ENCODE measurements around the gene TRAPPC6A. TPM values are rescaled to one million over a fixed set of nuclear protein-coding genes. Genes with fewer than 3 reads are reported as not detected.

The TRAPPC6A gene
- total RNA-seq, 1 donor from 2014 or later, result 18.4 TPM

GRCh38 chr19:45136507-45137178, 41.4 kb downstream of the TRAPPC6A start:
- intact Hi-C loops (cut with micrococcal nuclease), result no loop called here
- H3K27ac Mint-ChIP-seq, result no peak overlapping the region

GRCh38 chr19:45135176-45135885, 42.7 kb downstream of the TRAPPC6A start:
- H3K4me1 Mint-ChIP-seq (ENCODE audit: low read depth), result no peaks in the 10 kb centered on the region
- no peaks in the 10 kb centered on the region for H3K27me3 Mint-ChIP-seq (ENCODE audit: insufficient read depth)
- no peaks in the 10 kb centered on the region for H3K36me3 Mint-ChIP-seq (ENCODE audit: low read depth)
- no peaks in the 10 kb centered on the region for H3K9me3 Mint-ChIP-seq
- H3K27ac Mint-ChIP-seq, result no peak overlapping the region
- no peak overlapping the region for H3K4me3 Mint-ChIP-seq
- intact Hi-C loops (cut with micrococcal nuclease), result no loop called here
- no peak for DNase-seq (ENCODE audit: low spot score)

More at GRCh38 chr19:45136507-45137178, 41.4 kb downstream of the TRAPPC6A start:
- no peak for DNase-seq (ENCODE audit: low spot score)
- Mint-ChIP-seq H3K4me1 (ENCODE audit: low read depth) (no peaks in the 10 kb centered on the region), H3K36me3 (ENCODE audit: low read depth) (no peaks in the 10 kb centered on the region), H3K9me3 (no peaks in the 10 kb centered on the region), H3K4me3 (no peak overlapping the region), H3K27me3 (ENCODE audit: insufficient read depth) (no peaks in the 10 kb centered on the region)

- no peak for DNase-seq (ENCODE audit: low spot score)
- Mint-ChIP-seq H3K27me3 (ENCODE audit: insufficient read depth) (no peaks in the 10 kb centered on the region), H3K4me1 (ENCODE audit: low read depth) (no peaks in the 10 kb centered on the region), H3K36me3 (ENCODE audit: low read depth) (no peaks in the 10 kb centered on the region), H3K4me3 (no peak overlapping the region), H3K9me3 (no peaks in the 10 kb centered on the region), H3K27ac (no peak overlapping the region)
- intact Hi-C loops (cut with micrococcal nuclease), result no loop called here
Measured at GRCh38 chr19:45133661-45134060, 44.4 kb downstream of the TRAPPC6A start.

GRCh38 chr19:45130888-45131615, 47.0 kb downstream of the TRAPPC6A start:
- Mint-ChIP-seq H3K27me3 (ENCODE audit: insufficient read depth) (no peaks in the 10 kb centered on the region), H3K36me3 (ENCODE audit: low read depth) (no peaks in the 10 kb centered on the region), H3K4me3 (no peak overlapping the region), H3K9me3 (no peaks in the 10 kb centered on the region), H3K27ac (no peak overlapping the region), H3K4me1 (ENCODE audit: low read depth) (no peaks in the 10 kb centered on the region)
- DNase-seq (ENCODE audit: low spot score), result no peak
- intact Hi-C loops (cut with micrococcal nuclease), result no loop called here

GRCh38 chr19:45130236-45130635, 47.8 kb downstream of the TRAPPC6A start:
- Mint-ChIP-seq H3K4me3 (no peak overlapping the region), H3K27me3 (ENCODE audit: insufficient read depth) (no peaks in the 10 kb centered on the region), H3K27ac (no peak overlapping the region), H3K9me3 (no peaks in the 10 kb centered on the region), H3K4me1 (ENCODE audit: low read depth) (no peaks in the 10 kb centered on the region), H3K36me3 (ENCODE audit: low read depth) (no peaks in the 10 kb centered on the region)
- intact Hi-C loops (cut with micrococcal nuclease), result no loop called here
- DNase-seq (ENCODE audit: low spot score), result no peak

GRCh38 chr19:45128806-45129205, 49.2 kb downstream of the TRAPPC6A start:
- Mint-ChIP-seq H3K4me3 (no peak overlapping the region), H3K4me1 (ENCODE audit: low read depth) (no peaks in the 10 kb centered on the region), H3K27ac (no peak overlapping the region), H3K27me3 (ENCODE audit: insufficient read depth) (no peaks in the 10 kb centered on the region), H3K9me3 (no peaks in the 10 kb centered on the region), H3K36me3 (ENCODE audit: low read depth) (no peaks in the 10 kb centered on the region)
- no peak for DNase-seq (ENCODE audit: low spot score)
- intact Hi-C loops (cut with micrococcal nuclease), result no loop called here

- Mint-ChIP-seq H3K4me1 (ENCODE audit: low read depth) (no peaks in the 10 kb centered on the region), H3K4me3 (no peak overlapping the region), H3K27me3 (ENCODE audit: insufficient read depth) (no peaks in the 10 kb centered on the region), H3K9me3 (no peaks in the 10 kb centered on the region), H3K36me3 (ENCODE audit: low read depth) (no peaks in the 10 kb centered on the region), H3K27ac (no peak overlapping the region)
- no peak for DNase-seq (ENCODE audit: low spot score)
- intact Hi-C loops (cut with micrococcal nuclease), result no loop called here
Measured at GRCh38 chr19:45128146-45128545, 49.9 kb downstream of the TRAPPC6A start.

GRCh38 chr19:45126654-45127053, 51.4 kb downstream of the TRAPPC6A start:
- DNase-seq (ENCODE audit: low spot score), result no peak
- Mint-ChIP-seq H3K36me3 (ENCODE audit: low read depth) (no peaks in the 10 kb centered on the region), H3K4me3 (no peak overlapping the region), H3K27me3 (ENCODE audit: insufficient read depth) (no peaks in the 10 kb centered on the region), H3K27ac (no peak overlapping the region), H3K4me1 (ENCODE audit: low read depth) (peaks cover 5% of the 10 kb centered on the region), H3K9me3 (no peaks in the 10 kb centered on the region)
- intact Hi-C loops (cut with micrococcal nuclease), result loop anchor here (1.0 kb wide), 1 partner anchor 33 kb away; the partner anchor contains the start of gene PPP1R37

- peaks cover 11% of the 10 kb centered on the region for H3K4me1 Mint-ChIP-seq (ENCODE audit: low read depth)
- intact Hi-C loops (cut with micrococcal nuclease), result loop anchor here (1.0 kb wide), 1 partner anchor 33 kb away; the partner anchor contains the start of gene PPP1R37
- no peak overlapping the region for H3K4me3 Mint-ChIP-seq
- no peaks in the 10 kb centered on the region for H3K27me3 Mint-ChIP-seq (ENCODE audit: insufficient read depth)
- H3K9me3 Mint-ChIP-seq, result no peaks in the 10 kb centered on the region
- H3K27ac Mint-ChIP-seq, result no peak overlapping the region
- peak; percentile 49 for DNase-seq (ENCODE audit: low spot score)
- no peaks in the 10 kb centered on the region for H3K36me3 Mint-ChIP-seq (ENCODE audit: low read depth)
Measured at GRCh38 chr19:45125975-45126493, 52.0 kb downstream of the TRAPPC6A start.

- no peaks in the 10 kb centered on the region for H3K36me3 Mint-ChIP-seq (ENCODE audit: low read depth)
- H3K9me3 Mint-ChIP-seq, result no peaks in the 10 kb centered on the region
- no peak overlapping the region for H3K4me3 Mint-ChIP-seq
- no peaks in the 10 kb centered on the region for H3K27me3 Mint-ChIP-seq (ENCODE audit: insufficient read depth)
- intact Hi-C loops (cut with micrococcal nuclease), result no loop called here
- H3K4me1 Mint-ChIP-seq (ENCODE audit: low read depth), result peaks cover 15% of the 10 kb centered on the region
- no peak for DNase-seq (ENCODE audit: low spot score)
- no peak overlapping the region for H3K27ac Mint-ChIP-seq
Measured at GRCh38 chr19:45125360-45125759, 52.7 kb downstream of the TRAPPC6A start.

GRCh38 chr19:45124021-45124420, 54.0 kb downstream of the TRAPPC6A start:
- Mint-ChIP-seq H3K4me1 (ENCODE audit: low read depth) (peaks cover 15% of the 10 kb centered on the region), H3K4me3 (no peak overlapping the region), H3K27me3 (ENCODE audit: insufficient read depth) (no peaks in the 10 kb centered on the region), H3K36me3 (ENCODE audit: low read depth) (no peaks in the 10 kb centered on the region), H3K27ac (no peak overlapping the region), H3K9me3 (no peaks in the 10 kb centered on the region)
- no peak for DNase-seq (ENCODE audit: low spot score)
- intact Hi-C loops (cut with micrococcal nuclease), result no loop called here

GRCh38 chr19:45123440-45123850, 54.6 kb downstream of the TRAPPC6A start:
- H3K4me1 Mint-ChIP-seq (ENCODE audit: low read depth), result peaks cover 21% of the 10 kb centered on the region
- no peaks in the 10 kb centered on the region for H3K36me3 Mint-ChIP-seq (ENCODE audit: low read depth)
- H3K27me3 Mint-ChIP-seq (ENCODE audit: insufficient read depth), result no peaks in the 10 kb centered on the region
- no peak for DNase-seq (ENCODE audit: low spot score)
- H3K27ac Mint-ChIP-seq, result no peak overlapping the region
- H3K4me3 Mint-ChIP-seq, result no peak overlapping the region
- H3K9me3 Mint-ChIP-seq, result no peaks in the 10 kb centered on the region
- intact Hi-C loops (cut with micrococcal nuclease), result no loop called here

- H3K27ac Mint-ChIP-seq, result no peak overlapping the region
- no peaks in the 10 kb centered on the region for H3K9me3 Mint-ChIP-seq
- H3K27me3 Mint-ChIP-seq (ENCODE audit: insufficient read depth), result no peaks in the 10 kb centered on the region
- DNase-seq (ENCODE audit: low spot score), result no peak
- no peaks in the 10 kb centered on the region for H3K36me3 Mint-ChIP-seq (ENCODE audit: low read depth)
- intact Hi-C loops (cut with micrococcal nuclease), result no loop called here
- peaks cover 27% of the 10 kb centered on the region for H3K4me1 Mint-ChIP-seq (ENCODE audit: low read depth)
- H3K4me3 Mint-ChIP-seq, result no peak overlapping the region
Measured at GRCh38 chr19:45122832-45123231, 55.2 kb downstream of the TRAPPC6A start.
